Measurements from ENCODE around the gene SLC47A2.

GRCh38 chr17:19641687-19642372, 74.6 kb downstream of the SLC47A2 start:
- TF ChIP-seq POLR2AphosphoS5 (IDR thresholded peaks at IDR 0.05; ENCODE audit: low read depth) (no peak), CTCF (IDR thresholded peaks at IDR 0.05; ENCODE audit: insufficient read depth, low read length) (no peak), REST (IDR thresholded peaks at IDR 0.05; ENCODE audit: insufficient replicate concordance, low read depth) (no peak)
